H9 (cell line): Measurements from ENCODE around the gene MON2. TPM values are rescaled to one million over a fixed set of nuclear protein-coding genes. Genes with fewer than 3 reads are reported as not detected.

Experiments used
- DNase-seq: peaks from one replicate; pipeline ENCODE4 v3.0.0-alpha.2; 2017
- H2AFZ ChIP-seq: one replicate; pipeline ENCODE4 v1.6.1; 2013; ENCODE audit warnings: mild to moderate bottlenecking, low read length, control low read depth, moderate library complexity
- H2AK5ac ChIP-seq: 2 replicates; pipeline ENCODE4 v1.6.1; 2013; ENCODE audit warnings: low read length, control low read depth, mixed read lengths; ENCODE audit not compliant: insufficient read length
- H2BK120ac ChIP-seq: one replicate; pipeline ENCODE4 v1.6.1; 2013; ENCODE audit warnings: low read depth, mild to moderate bottlenecking, low read length, control low read depth, inconsistent platforms; ENCODE audit not compliant: poor library complexity, severe bottlenecking
- H2BK12ac ChIP-seq: 2 replicates; pipeline ENCODE4 v1.6.1; 2013; ENCODE audit warnings: low read length, control low read depth, mixed read lengths, low read depth; ENCODE audit not compliant: insufficient read length
- H2BK15ac ChIP-seq: 2 replicates; pipeline ENCODE4 v1.6.1; 2013; ENCODE audit warnings: low read depth, low read length, control low read depth
- H2BK20ac ChIP-seq: one replicate; pipeline ENCODE4 v1.6.1; 2013; ENCODE audit warnings: low read depth, mild to moderate bottlenecking, low read length, control low read depth, inconsistent platforms; ENCODE audit not compliant: poor library complexity, severe bottlenecking
- H2BK5ac ChIP-seq: 2 replicates; pipeline ENCODE4 v1.6.1; 2013; ENCODE audit warnings: low read length, control low read depth, mixed read lengths; ENCODE audit not compliant: insufficient read length
- H3K14ac ChIP-seq: 2 replicates; pipeline ENCODE4 v1.6.1; 2013; ENCODE audit warnings: low read length, control low read depth; ENCODE audit not compliant: insufficient read depth
- H3K18ac ChIP-seq: 2 replicates; pipeline ENCODE4 v1.6.1; 2013; ENCODE audit warnings: low read depth, mild to moderate bottlenecking, mixed read lengths, low read length, control low read depth; ENCODE audit not compliant: insufficient read length
- H3K23ac ChIP-seq: 2 replicates; pipeline ENCODE4 v1.6.1; 2013; ENCODE audit warnings: low read length, control low read depth, mixed read lengths, low read depth; ENCODE audit not compliant: insufficient read length
- H3K23me2 ChIP-seq: 2 replicates; pipeline ENCODE4 v1.6.1; 2013; ENCODE audit warnings: low read depth, mild to moderate bottlenecking, mixed read lengths, low read length, control low read depth; ENCODE audit not compliant: insufficient read length, poor library complexity, severe bottlenecking
- H3K27ac ChIP-seq: 2 replicates; pipeline ENCODE4 v1.5.1; 2013; ENCODE audit warnings: low read length, control low read depth, mixed read lengths, low read depth; ENCODE audit not compliant: insufficient read length
- H3K27me3 ChIP-seq: 2 replicates; pipeline ENCODE4 v1.6.1; 2013; ENCODE audit warnings: low read length, control low read depth, inconsistent platforms; ENCODE audit not compliant: insufficient read depth
- H3K4ac ChIP-seq: 2 replicates; pipeline ENCODE4 v1.6.1; 2013; ENCODE audit warnings: low read depth, mild to moderate bottlenecking, control low read depth, inconsistent platforms, low read length, moderate library complexity
- H3K4me1 ChIP-seq: 2 replicates; pipeline ENCODE4 v1.6.1; 2013; ENCODE audit warnings: low read length, control low read depth, inconsistent platforms; ENCODE audit not compliant: insufficient read depth
- H3K4me2 ChIP-seq: 2 replicates; pipeline ENCODE4 v1.6.1; 2013; ENCODE audit warnings: low read length, control low read depth, mixed read lengths; ENCODE audit not compliant: insufficient read length, insufficient read depth
- H3K56ac ChIP-seq: 2 replicates; pipeline ENCODE4 v1.6.1; 2013; ENCODE audit warnings: low read depth, mild to moderate bottlenecking, mixed read lengths, low read length, control low read depth; ENCODE audit not compliant: insufficient read length
- H3K79me1 ChIP-seq: 2 replicates; pipeline ENCODE4 v1.6.1; 2013; ENCODE audit warnings: low read depth, mild to moderate bottlenecking, moderate library complexity, low read length, control low read depth, inconsistent platforms; ENCODE audit not compliant: insufficient read depth, poor library complexity, severe bottlenecking
- H3K79me2 ChIP-seq: 2 replicates; pipeline ENCODE4 v1.6.1; 2013; ENCODE audit warnings: low read length, control low read depth, inconsistent platforms; ENCODE audit not compliant: insufficient read depth
- H3K9ac ChIP-seq: 2 replicates; pipeline ENCODE4 v1.6.1; 2013; ENCODE audit warnings: low read length, control low read depth, mixed read lengths; ENCODE audit not compliant: insufficient read length; ENCODE audit errors: extremely low read depth
- H3K9me3 ChIP-seq: one replicate; pipeline ENCODE4 v1.6.1; 2013; ENCODE audit warnings: low read depth, low read length, inconsistent platforms; ENCODE audit not compliant: control insufficient read depth
- H3T11ph ChIP-seq: one replicate; pipeline ENCODE4 v1.6.1; 2013; ENCODE audit warnings: mild to moderate bottlenecking, low read length, control low read depth, inconsistent platforms
- H4K20me1 ChIP-seq: one replicate; pipeline ENCODE4 v1.6.1; 2013; ENCODE audit not compliant: control insufficient read depth, insufficient read length, insufficient read depth
- H4K5ac ChIP-seq: 2 replicates; pipeline ENCODE4 v1.6.1; 2013; ENCODE audit warnings: low read depth, mild to moderate bottlenecking, mixed read lengths, low read length, control low read depth; ENCODE audit not compliant: insufficient read length
- H4K8ac ChIP-seq: replicated peaks from 2 replicates; pipeline ENCODE4 v1.6.1; 2013; ENCODE audit warnings: low read length, control low read depth, mixed read lengths, low read depth; ENCODE audit not compliant: insufficient read length
- H4K91ac ChIP-seq: 2 replicates; pipeline ENCODE4 v1.6.1; 2013; ENCODE audit warnings: low read depth, mild to moderate bottlenecking, moderate library complexity, mixed read lengths, low read length, control low read depth; ENCODE audit not compliant: insufficient read length
- H3K27ac Mint-ChIP-seq, 3 experiments: 2 replicates in 2 of 3; 3 replicates in 1 of 3; pipeline ENCODE4 v1.8.0; 2020 to 2021; ENCODE audit warnings: mixed read lengths in 3 of 3, mild to moderate bottlenecking in 1 of 3, moderate library complexity in 1 of 3
- H3K27me3 Mint-ChIP-seq: 2 replicates; pipeline ENCODE4 v1.8.0; 2021; ENCODE audit warnings: low read depth, mild to moderate bottlenecking, moderate library complexity, mixed read lengths
- H3K36me3 Mint-ChIP-seq, 3 experiments: 2 replicates in 2 of 3; 3 replicates in 1 of 3; pipeline ENCODE4 v1.8.0; 2020 to 2021; ENCODE audit warnings: low read depth in 3 of 3, mixed read lengths in 3 of 3; ENCODE audit not compliant: insufficient read depth in 1 of 3
- H3K4me1 Mint-ChIP-seq, 2 experiments: 2 replicates each; pipeline ENCODE4 v1.8.0; 2020; ENCODE audit warnings: mixed read lengths in 2 of 2
- H3K4me3 Mint-ChIP-seq, 2 experiments: 2 replicates in 1 of 2; 3 replicates in 1 of 2; pipeline ENCODE4 v1.8.0; 2020 to 2021; ENCODE audit warnings: mild to moderate bottlenecking in 2 of 2, mixed read lengths in 2 of 2, moderate library complexity in 1 of 2
- H3K9me3 Mint-ChIP-seq, 2 experiments: 2 replicates in 1 of 2; 3 replicates in 1 of 2; pipeline ENCODE4 v1.8.0; 2020; ENCODE audit warnings: mild to moderate bottlenecking in 2 of 2, mixed read lengths in 2 of 2, moderate library complexity in 1 of 2
- CTCF ChIP-seq: fragments of 200-600 bp; sonication (generic); conservative IDR thresholded peaks from 3 replicates; pipeline ENCODE4 v1.8.0; 2021; ENCODE audit warnings: antibody characterized with exemption, mild to moderate bottlenecking
- WGBS: extraction: QIAGEN DNeasy Blood & Tissue Kit; methylation state at CpG from one replicate; pipeline ENCODE4 v1.1.7; 2013; ENCODE audit warnings: missing lambda C conversion rate, low lambda C conversion rate, mixed read lengths; ENCODE audit not compliant: insufficient read length; ENCODE audit errors: extremely low coverage; 5-methylcytosine and 5-hydroxymethylcytosine counted together
- total RNA-seq: library from RNA; stranded (reverse); gene quantifications from 2 replicates; pipeline ENCODE4 v1.2.1, GENCODE V29; 2021

Gene MON2
- total RNA-seq, 1 experiment from 2014 or later = 21.9 TPM

GRCh38 chr12:62602255-62603060 is 135.8 kb downstream of the MON2 start:
- H4K8ac ChIP-seq = peak overlapping the region; percentile 90
- H3K9me3 Mint-ChIP-seq = no peaks in the 10 kb centered on the region
- H3K79me2 ChIP-seq = peaks cover 17% of the 10 kb centered on the region; the same call in 1 of the 2 replicates
- H3K4me1 Mint-ChIP-seq = peaks cover 43 to 49% of the 10 kb centered on the region in 2 experiments
- no peak overlapping the region for H2AK5ac ChIP-seq
- peak overlapping the region; percentile 10; the same call in 1 of the 2 replicates for H3K4ac ChIP-seq
- peak overlapping the region; percentile 92 for H3K4me2 ChIP-seq
- no peak overlapping the region for H2BK20ac ChIP-seq
- no peaks in the 10 kb centered on the region for H4K20me1 ChIP-seq
- H3K9ac ChIP-seq = peak overlapping the region; percentile 98
- H3K9me3 ChIP-seq = no peaks in the 10 kb centered on the region
- peak overlapping the region; percentile 18 for H3K56ac ChIP-seq
- H3K27ac Mint-ChIP-seq = peak overlapping the region; percentile 98 to 100 (median 98)
- peak overlapping the region; percentile 73 to 89 for H3K4me3 Mint-ChIP-seq
- H3K36me3 Mint-ChIP-seq = peaks cover 0 to 8% (median 0%) of the 10 kb centered on the region in 3 experiments; a peak in 3 of 7 replicates
- peak overlapping the region; percentile 89 for H3K18ac ChIP-seq
- no peak overlapping the region for H3T11ph ChIP-seq
- no peaks in the 10 kb centered on the region for H3K27me3 ChIP-seq
- H4K91ac ChIP-seq = peak overlapping the region; percentile 28
- peak overlapping the region; percentile 71 for H2BK120ac ChIP-seq
- DNase-seq = peak; percentile 93
- peak overlapping the region; percentile 81 for H3K27ac ChIP-seq
- H3K79me1 ChIP-seq = no peaks in the 10 kb centered on the region
- peak overlapping the region; percentile 54 for H4K5ac ChIP-seq
- H3K23me2 ChIP-seq = peaks cover 15% of the 10 kb centered on the region
- no peak overlapping the region for H3K23ac ChIP-seq
- H3K4me1 ChIP-seq = no peaks in the 10 kb centered on the region
- H2AFZ ChIP-seq = peak overlapping the region; percentile 50
- no CpG with 5 or more reads among the region's 66 CpGs for WGBS
- peak overlapping the region; percentile 98 for H3K14ac ChIP-seq
- H3K27me3 Mint-ChIP-seq = no peaks in the 10 kb centered on the region
- H2BK5ac ChIP-seq = peak overlapping the region; percentile 10
- TF ChIP-seq CTCF = no peak
- no peak overlapping the region for H2BK15ac ChIP-seq
- no peak overlapping the region for H2BK12ac ChIP-seq
